Astrocyte of the spinal cord (primary cell): ENCODE measurements around the gene CNOT6.
"Not testable (repeated sequence)": the region's sequence is repeated elsewhere in the genome, so short reads cannot be mapped to it uniquely, and the experiment has no call there.

Experiments used
- DNase-seq: peaks from one replicate; pipeline ENCODE4 v3.0.0; 2011; ENCODE audit warnings: low read depth, low spot score
- H3K4me3 ChIP-seq: 2 replicates; pipeline ENCODE4 v1.5.1; 2011; ENCODE audit warnings: low read depth, mild to moderate bottlenecking, low read length, moderate library complexity
- in situ Hi-C: cut with HindIII; loops from 2 replicates; pipeline ENCODE4 v1.10.0; 2017; ENCODE audit warnings: low sequenced_read_pairs
- TF ChIP-seq, protein P1 (sequence below): IDR thresholded peaks from 2 replicates; pipeline ENCODE4 v1.5.1; 2012; ENCODE audit warnings: low read depth, mild to moderate bottlenecking, low read length, inconsistent platforms

The CNOT6 gene

DNA sequence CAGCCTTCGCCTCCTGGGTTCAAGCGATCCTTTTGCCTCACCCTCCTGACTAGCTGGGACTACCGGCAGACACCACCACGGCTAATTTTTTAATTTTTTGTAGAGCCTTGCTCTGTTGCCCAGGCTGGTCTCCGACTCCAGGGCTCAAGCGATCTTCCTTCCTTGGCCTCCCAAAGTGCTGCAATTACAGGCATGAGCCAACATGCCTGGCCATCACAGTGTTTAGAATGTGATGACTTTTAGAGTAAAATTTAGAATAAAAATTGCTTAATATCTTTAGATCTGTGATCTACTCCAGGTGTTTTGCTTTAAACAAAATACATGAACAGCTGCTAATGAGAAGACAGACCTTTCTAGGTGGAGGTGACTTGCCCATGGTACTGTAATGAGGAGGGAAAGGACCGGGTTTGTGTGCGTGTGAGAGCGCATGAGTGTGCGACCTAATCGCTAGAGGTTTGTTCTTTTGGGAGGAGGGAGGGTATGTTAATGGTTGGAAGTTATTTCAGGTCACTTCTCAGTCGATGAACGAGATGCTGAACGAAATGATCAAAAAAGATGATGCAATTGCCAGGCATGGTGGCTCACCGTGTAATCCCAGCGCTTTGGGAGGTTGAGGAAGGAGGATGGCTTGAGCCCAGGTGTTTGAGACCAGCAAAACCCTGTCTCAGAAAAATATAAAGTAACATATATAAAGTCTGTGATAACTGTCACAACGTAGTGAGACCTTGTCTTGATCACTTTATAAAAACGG is 2.0 kb downstream of the CNOT6 start:
- peak overlapping the region; percentile 77 for H3K4me3 ChIP-seq
- in situ Hi-C loops, result no loop called here
- DNase-seq, result no peak
- TF ChIP-seq, protein P1, sequence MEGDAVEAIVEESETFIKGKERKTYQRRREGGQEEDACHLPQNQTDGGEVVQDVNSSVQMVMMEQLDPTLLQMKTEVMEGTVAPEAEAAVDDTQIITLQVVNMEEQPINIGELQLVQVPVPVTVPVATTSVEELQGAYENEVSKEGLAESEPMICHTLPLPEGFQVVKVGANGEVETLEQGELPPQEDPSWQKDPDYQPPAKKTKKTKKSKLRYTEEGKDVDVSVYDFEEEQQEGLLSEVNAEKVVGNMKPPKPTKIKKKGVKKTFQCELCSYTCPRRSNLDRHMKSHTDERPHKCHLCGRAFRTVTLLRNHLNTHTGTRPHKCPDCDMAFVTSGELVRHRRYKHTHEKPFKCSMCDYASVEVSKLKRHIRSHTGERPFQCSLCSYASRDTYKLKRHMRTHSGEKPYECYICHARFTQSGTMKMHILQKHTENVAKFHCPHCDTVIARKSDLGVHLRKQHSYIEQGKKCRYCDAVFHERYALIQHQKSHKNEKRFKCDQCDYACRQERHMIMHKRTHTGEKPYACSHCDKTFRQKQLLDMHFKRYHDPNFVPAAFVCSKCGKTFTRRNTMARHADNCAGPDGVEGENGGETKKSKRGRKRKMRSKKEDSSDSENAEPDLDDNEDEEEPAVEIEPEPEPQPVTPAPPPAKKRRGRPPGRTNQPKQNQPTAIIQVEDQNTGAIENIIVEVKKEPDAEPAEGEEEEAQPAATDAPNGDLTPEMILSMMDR, result no peak

DNA sequence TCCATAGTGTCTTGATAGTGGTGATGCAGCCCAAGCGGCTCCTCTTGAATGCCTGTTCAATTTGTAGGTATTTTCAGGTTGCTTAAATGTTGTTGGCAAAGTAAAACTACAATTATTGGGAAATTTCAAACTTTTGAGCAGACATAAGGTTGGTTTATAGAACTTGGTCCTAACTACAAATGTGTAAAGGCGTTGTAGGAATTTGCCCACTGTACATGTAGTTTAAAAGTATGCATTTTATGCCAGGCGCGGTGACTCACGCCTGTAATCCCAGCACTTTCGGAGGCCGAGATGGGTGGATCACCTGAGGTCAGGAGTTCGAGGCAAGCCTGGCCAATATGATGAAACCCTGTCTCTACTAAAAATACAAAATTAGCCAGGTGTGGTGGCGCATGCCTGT is 2.6 kb downstream of the CNOT6 start:
- in situ Hi-C loops, DNase-seq, H3K4me3 ChIP-seq: not testable (repeated sequence)

DNA sequence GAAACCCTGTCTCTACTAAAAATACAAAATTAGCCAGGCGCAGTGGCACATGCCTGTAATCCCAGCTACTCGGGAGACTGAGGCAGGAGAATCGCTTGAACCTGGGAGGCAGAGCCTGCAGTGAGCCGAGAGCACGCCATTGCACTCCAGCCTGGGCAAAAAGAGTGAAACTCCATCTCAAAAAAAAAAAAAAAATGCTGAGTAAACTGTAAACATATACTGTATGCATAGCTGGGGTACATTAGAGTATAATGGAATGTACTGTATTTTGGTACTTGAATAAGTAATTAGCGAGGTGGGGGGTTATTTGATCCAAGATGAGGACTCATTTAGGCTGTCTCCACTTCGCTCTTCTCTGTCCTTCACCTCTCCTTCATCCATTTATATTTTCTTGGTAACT is 3.7 kb downstream of the CNOT6 start:
- H3K4me3 ChIP-seq, DNase-seq, in situ Hi-C loops: not testable (repeated sequence)

DNA sequence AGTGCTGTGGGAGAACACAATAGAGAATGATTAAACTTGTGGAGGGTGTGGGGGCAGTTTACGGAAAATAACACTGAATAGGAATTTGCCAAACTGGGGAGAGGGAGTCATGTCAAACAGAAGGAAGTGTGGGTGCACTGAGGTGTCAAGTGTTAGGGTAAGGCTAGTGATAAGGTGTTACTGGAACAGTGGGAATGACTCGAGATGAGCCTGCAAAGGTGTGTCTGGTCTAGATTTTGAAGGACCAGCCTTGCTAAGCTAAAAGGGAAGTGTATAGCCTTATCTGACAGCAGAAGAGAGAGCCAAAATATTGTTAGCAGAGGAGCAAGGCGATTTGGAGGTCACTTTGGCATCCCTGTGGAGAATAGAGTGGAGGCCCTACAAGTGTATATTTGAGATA is 4.2 kb downstream of the CNOT6 start:
- in situ Hi-C loops, result no loop called here
- TF ChIP-seq, protein P1, result no peak
- H3K4me3 ChIP-seq, result no peak overlapping the region
- no peak for DNase-seq

DNA sequence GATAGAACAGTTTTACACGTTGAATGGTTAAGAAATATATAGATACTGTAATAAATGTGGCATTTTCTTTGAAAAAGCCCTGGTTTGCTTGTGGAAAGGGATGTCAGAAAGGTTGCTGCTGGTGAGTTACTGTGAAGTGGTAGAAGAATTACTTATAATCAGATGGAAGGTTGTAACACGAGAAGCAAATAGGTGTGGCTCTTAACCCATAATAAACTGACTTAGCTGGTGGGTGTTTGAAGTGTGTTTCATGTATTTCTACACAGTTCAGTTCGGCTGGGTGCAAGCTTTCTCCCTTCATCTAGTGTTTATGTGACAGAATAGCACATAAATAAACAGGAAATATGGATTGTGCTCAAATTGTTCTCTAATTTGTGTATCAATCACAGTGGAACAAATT is 5.5 kb downstream of the CNOT6 start:
- TF ChIP-seq, protein P1, result no peak
- in situ Hi-C loops, result no loop called here
- DNase-seq, result no peak
- H3K4me3 ChIP-seq, result no peak overlapping the region

DNA sequence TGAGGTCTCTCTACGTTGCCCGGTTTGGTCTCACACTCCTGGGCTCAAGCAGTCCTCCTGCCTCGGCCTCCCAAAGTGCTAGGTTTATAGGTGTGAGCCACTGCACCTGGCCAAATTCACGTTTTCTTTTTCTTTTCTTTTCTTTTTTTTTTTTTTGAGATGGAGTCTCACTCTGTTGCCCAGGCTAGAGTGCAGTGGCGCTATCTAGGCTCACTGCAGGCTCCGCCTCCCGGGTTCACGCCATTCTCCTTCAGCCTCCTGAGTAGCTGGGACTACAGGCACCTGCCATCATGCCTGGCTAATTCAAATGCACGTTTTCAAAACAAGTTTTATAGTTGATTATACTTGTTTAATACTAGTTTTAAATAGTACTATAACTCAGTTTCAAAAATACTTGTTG is 6.1 kb downstream of the CNOT6 start:
- DNase-seq, in situ Hi-C loops: not testable (repeated sequence)

DNA sequence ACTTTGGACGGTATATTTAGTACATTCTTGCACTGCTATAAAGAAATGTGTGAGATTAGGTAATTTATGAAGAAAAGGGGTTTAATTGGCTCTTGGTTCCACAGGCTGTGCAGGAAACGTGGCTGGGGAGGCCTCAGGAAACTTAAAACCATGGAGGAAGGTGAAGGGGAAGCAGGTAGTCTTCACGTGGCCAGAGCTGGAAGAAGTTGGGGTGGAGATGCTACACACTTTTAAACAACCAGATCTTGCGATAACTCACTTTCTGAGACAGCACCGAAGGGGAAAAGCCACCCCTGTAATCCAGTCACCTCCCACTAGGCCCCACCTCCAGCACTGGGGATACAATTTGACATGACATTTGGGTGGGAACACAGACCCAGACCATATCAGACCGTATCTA is 13.5 kb downstream of the CNOT6 start:
- TF ChIP-seq, protein P1, result no peak
- no peak for DNase-seq
- H3K4me3 ChIP-seq, result no peak overlapping the region
- in situ Hi-C loops, result no loop called here

More for the DNA sequence above, 6.1 kb downstream of the CNOT6 start:
- not testable (repeated sequence) for H3K4me3 ChIP-seq

DNA sequence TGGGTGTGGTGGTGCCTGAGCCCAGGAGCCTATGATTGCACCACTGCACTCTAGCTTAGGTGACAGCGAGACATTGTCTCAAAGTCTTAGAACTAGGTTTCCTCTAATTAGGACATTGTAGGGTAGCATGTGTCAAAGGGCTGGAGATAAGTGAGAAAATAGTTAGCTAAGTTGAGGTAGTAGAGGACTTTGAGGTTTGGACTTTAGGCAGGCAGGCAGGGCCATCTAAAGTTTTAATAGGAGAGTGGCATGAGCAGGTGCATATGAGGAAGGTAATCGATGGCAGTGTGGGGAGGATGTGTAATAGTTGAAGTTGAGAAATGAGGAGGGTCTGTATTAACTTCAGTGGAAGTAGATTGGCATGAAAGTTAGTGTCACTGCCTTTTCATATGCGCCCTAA is 21.1 kb downstream of the CNOT6 start:
- in situ Hi-C loops, result no loop called here
- no peak for DNase-seq
- no peak overlapping the region for H3K4me3 ChIP-seq
- TF ChIP-seq, protein P1, result no peak

DNA sequence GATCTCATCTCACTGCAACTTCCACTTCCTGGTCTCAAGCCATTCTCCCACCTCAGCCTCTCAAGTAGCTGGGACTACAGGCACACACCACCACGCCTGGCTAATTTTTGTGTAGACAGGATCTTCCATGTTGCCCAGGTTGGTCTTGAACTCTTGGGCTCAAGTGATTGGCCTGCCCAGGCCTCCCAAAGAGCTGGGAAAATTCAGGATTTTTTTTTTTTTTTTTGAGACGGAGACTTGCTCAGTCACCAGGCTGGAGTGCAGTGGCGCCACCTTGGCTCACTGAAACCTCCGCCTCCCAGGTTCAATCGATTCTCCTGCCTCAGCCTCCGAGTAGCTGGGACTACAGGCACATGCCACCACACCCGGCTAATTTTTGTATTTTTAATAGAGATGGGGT is 21.8 kb downstream of the CNOT6 start:
- in situ Hi-C loops, H3K4me3 ChIP-seq, DNase-seq: not testable (repeated sequence)
